GM12878 (cell line): ENCODE data around the gene ANP32A. TPM values are rescaled to one million over a fixed set of nuclear protein-coding genes. Genes with fewer than 3 reads are reported as not detected.

Experiments used
- EED ChIP-seq: sonication (generic); IDR thresholded peaks from 2 replicates; pipeline ENCODE4 v1.6.1; 2016; ENCODE audit warnings: antibody characterized with exemption, low read depth
- KAT2A ChIP-seq: conservative IDR thresholded peaks from 2 replicates; pipeline ENCODE4 v1.6.1; 2011; ENCODE audit warnings: low read depth, low read length; ENCODE audit not compliant: control insufficient read depth
- USF2 ChIP-seq: IDR thresholded peaks from 2 replicates; pipeline ENCODE4 v1.6.1; 2011; ENCODE audit warnings: low read depth, low read length, improper control_type of control experiment, borderline replicate concordance
- ZBTB11 ChIP-seq: fragments of 450-650 bp; formaldehyde crosslinking; IDR thresholded peaks from 2 replicates; pipeline ENCODE4 v1.5.0; 2022; ENCODE audit warnings: mild to moderate bottlenecking, missing genetic modification characterization
- ZBTB4 ChIP-seq: fragments of 450-650 bp; formaldehyde crosslinking; IDR thresholded peaks from 2 replicates; pipeline ENCODE4 v1.4.0; 2022; ENCODE audit warnings: mild to moderate bottlenecking, moderate library complexity
- polyA plus RNA-seq, 11 experiments: library from polyadenylated mRNA; depleted of rRNA in 4 of 11; unstranded in 6 of 11; stranded (reverse) in 5 of 11; fragments of >200 nt; fragmentation: Nextera tagmentation in 4 of 11; fragmentation: Illumina TruSeq in 1 of 11; extraction: Ambion mirVana in 4 of 11; extraction: Trizol in 1 of 11; gene quantifications; 1 replicate in 1 of 11; 2 replicates in 10 of 11; pipeline versions ENCODE4 v1.2.1 to v1.2.3, GENCODE V29; 2011 to 2016; ENCODE audit warnings: inconsistent platforms in 2 of 11, missing spikeins in 2 of 11, low read depth in 1 of 11
- total RNA-seq, 4 experiments: library from RNA; depleted of rRNA in 3 of 4; stranded (reverse); fragments of >200 nt in 3 of 4; fragmentation: Illumina TruSeq in 1 of 4; extraction: Trizol in 1 of 4; gene quantifications; 2 replicates each; pipeline versions ENCODE4 v1.2.1 to v1.2.3, GENCODE V29; 2013 to 2021

Gene ANP32A
- total and polyA plus RNA-seq, 10 of the 15 experiments (the other 5 are each of a cell fraction or from before 2014, with no cell fraction given) = 29.6 to 666 (median 234) TPM

GRCh38 chr15:68844856-68845550 lies 24.3 kb upstream of the ANP32A start (continued):
- no peak for TF ChIP-seq ZBTB4 (CRISPR knock-in tag)
- TF ChIP-seq ZBTB11 = no peak
- TF ChIP-seq EED = no peak
- no peak for TF ChIP-seq KAT2A
- no peak for TF ChIP-seq USF2
- TF ChIP-seq, all 136 proteins: peak for 0
